GM21526 (cell line): Measurements from ENCODE around the gene SOBP.

ENCODE experiments used
- ATAC-seq: cut with Tn5 transposase; IDR thresholded peaks from one replicate; pipeline ENCODE4 v1.9.1; 2021; ENCODE audit warnings: moderate library complexity; ENCODE audit not compliant: unreplicated experiment, low FRiP score

SOBP gene

DNA sequence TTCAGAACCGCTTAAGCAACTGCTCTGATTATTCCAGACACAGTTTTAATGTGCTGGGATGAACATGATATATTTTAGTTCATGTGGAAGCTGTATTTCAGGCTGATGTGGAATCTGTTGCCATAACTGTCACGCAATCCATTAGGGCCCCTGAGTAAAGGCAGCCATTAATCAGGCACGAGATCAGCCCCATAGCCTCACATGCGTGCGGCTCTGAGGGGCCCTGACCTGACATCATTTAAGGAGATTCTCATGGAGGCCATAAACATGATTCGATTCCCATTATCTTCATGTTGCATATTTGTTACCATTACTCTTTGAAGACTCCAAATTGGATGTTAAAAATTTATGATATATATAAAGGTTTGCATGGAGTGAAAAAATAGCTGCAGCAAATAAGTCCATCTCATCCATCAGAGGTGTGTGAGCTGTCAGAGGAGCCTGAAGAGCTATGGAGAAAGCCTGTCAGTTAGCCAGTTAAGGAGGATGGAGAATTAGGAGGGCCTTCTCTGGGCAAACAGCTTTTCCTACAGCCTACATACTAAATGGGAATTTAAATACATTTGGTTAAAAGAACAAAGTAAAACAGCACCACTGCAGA lies 89.6 kb downstream of the SOBP start:
- ATAC-seq, result no peak

GRCh38 chr6:107582086-107582485 lies 92.2 kb downstream of the SOBP start:
- ATAC-seq, result no peak

- ATAC-seq, result no peak
Measured at GRCh38 chr6:107584726-107585125, 94.8 kb downstream of the SOBP start.

GRCh38 chr6:107585815-107586435 lies 96.0 kb downstream of the SOBP start:
- no peak for ATAC-seq

DNA sequence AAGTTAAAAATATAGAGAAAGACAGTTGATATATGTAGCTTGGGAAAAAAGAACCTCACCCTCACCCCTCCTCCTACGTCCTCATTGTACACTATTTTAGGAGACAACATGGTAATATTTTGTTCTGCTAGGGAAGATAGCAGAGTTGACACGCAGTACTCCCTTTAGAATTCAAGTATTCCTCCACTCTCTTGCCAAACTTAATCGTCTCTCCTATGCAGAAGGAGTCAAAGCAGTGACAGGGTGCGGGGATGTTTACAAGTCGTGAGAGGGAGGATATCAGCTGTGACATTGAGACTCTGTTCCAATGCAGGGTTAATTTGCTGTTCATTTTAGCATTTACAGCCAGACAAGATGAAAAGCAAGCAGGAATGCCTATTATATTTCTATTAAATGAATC lies 97.5 kb downstream of the SOBP start:
- ATAC-seq, result no peak

DNA sequence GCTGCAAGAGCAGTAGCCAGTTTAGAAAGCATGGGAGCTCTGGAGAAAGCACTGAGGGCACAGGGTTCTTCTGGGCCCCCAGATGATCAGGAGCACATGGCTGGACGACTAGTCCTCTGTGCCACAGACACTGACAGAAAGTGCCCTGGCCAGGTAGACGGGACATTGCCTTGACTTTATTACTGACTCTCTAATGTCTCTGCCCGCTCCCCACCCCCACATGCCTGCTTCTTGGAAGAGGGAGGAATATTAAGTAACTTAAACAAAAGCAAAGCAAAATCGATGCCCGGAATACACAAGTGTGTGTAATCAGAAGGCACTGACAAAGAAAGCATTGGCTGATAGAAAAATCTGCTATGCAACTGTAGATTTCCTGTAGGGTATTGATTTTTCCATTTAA lies 99.3 kb downstream of the SOBP start:
- no peak for ATAC-seq

- ATAC-seq, result no peak
Measured at GRCh38 chr6:107589934-107590333, 100.0 kb downstream of the SOBP start.

- ATAC-seq, result no peak
Measured at GRCh38 chr6:107590378-107590777, 100.5 kb downstream of the SOBP start.

DNA sequence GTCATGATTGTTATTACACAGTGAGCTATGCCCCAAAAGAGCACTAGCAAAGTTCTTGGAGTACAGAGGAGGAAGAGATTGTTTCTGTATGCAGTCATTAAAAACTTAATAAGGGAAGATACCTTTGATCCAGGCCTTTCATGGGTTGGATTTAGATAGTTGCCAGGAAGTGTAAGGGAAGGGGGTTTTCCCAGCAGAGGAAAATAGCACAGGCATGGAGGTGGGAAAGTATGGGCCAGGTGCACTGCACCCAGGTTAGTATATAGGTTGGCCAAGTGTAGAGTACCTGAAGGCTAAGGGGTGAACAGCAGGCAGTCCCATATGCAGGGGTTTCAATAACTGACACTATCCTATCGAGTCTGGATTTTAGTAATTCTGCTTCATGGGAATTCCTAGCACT lies 101.4 kb downstream of the SOBP start:
- ATAC-seq, result no peak

DNA sequence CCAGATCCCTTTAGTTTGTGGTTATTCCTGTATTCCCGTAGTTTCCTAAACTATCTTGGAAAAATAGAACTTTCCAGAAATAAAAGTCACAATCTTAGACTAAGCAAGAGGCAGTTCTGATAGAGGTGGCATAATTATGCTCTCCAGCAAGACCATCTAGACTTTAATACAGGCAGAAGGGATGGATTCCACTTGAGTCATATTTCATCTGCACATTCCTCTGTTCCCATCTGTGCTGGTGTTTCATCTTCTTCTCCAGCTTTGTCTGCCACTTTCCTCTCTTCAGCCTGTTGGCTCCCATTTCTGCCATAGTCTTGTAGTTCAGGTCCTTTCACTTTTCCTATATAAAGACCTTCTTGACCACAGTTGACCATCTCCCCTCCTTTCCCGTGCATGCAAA lies 102.9 kb downstream of the SOBP start:
- ATAC-seq, result no peak

- no peak for ATAC-seq
Measured at GRCh38 chr6:107594736-107595135, 104.8 kb downstream of the SOBP start.

DNA sequence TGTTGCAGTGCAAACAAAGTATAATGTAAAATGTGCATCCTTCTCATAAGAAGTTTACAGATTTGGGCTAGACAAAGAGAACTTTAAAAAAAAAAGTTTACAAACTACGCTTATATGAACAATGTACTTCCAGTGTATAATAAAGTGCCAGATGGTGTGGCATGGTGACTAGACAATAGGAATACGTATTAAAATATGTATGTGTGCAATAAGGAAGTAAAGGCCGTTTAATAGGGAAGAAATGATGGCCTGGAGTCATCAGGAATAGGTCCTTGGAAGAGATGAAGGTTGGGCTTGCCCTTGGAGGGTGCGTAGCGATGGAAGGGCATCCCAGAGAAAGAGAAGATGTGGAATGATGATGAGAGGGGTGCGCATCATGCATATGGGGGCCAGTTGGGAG lies 108.2 kb downstream of the SOBP start:
- ATAC-seq, result no peak

- ATAC-seq, result no peak
Measured at GRCh38 chr6:107599043-107599442, 109.1 kb downstream of the SOBP start.

GRCh38 chr6:107600121-107600520 lies 110.2 kb downstream of the SOBP start:
- no peak for ATAC-seq

DNA sequence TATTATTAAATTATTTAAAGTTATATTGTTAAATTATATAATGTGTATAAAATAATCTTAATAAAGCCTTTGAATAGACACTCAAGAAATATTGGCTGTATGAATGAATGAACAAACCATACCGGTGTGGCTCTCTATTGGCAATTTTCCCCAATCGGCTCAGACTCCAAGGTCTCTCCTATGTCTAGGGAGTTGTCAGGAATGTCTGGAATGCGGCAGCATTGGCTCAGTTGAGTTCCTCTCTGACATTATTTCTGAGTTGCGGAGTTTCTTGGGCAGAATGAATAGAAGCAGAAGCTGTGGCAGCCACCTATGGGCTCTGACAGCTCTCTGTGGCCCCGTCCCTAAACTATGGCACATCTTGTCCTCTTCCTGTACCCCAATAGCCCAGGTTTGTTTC lies 111.0 kb downstream of the SOBP start:
- ATAC-seq, result no peak

DNA sequence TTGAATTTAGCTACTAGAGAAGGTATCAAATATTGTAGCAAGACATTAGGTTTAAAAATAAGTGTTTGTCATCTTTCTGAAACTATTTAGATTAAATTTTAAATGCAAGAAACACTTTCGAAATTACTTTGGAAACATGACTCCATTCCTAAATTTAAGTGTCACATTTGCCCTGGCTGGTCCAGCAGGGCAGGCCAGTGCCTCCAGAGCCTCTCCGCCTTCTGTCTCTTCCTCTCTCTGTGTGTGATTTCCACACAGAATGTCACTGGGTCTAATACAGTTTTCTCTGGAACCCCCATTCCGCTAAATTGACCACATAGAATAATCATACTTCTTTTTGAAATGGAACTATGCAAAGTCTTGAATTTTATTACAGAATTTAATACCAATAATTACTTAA lies 111.5 kb downstream of the SOBP start:
- ATAC-seq, result no peak

- no peak for ATAC-seq
Measured at GRCh38 chr6:107602321-107603005, 112.5 kb downstream of the SOBP start.

DNA sequence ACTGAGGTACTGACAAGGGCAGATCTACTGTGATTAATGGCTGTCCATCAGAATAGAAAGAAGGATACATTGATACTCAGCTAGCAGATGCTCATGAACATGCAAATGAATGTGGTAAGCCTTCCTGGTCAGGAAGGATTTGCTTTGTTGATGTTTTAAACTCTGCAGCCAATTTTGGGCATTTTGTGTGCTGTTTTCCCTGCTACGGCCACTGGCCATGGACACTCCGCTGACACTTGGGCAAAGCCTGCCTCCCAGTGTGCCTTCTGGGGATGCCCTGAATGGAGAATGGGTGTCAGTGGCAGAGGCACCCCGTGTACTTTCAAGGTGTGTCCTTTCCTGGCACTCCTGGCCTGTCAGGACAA lies 113.1 kb downstream of the SOBP start:
- no peak for ATAC-seq

GRCh38 chr6:107604549-107604948 lies 114.6 kb downstream of the SOBP start:
- ATAC-seq, result no peak

- no peak for ATAC-seq
Measured at GRCh38 chr6:107606407-107606806, 116.5 kb downstream of the SOBP start.

GRCh38 chr6:107607116-107607515 lies 117.2 kb downstream of the SOBP start:
- ATAC-seq, result no peak

DNA sequence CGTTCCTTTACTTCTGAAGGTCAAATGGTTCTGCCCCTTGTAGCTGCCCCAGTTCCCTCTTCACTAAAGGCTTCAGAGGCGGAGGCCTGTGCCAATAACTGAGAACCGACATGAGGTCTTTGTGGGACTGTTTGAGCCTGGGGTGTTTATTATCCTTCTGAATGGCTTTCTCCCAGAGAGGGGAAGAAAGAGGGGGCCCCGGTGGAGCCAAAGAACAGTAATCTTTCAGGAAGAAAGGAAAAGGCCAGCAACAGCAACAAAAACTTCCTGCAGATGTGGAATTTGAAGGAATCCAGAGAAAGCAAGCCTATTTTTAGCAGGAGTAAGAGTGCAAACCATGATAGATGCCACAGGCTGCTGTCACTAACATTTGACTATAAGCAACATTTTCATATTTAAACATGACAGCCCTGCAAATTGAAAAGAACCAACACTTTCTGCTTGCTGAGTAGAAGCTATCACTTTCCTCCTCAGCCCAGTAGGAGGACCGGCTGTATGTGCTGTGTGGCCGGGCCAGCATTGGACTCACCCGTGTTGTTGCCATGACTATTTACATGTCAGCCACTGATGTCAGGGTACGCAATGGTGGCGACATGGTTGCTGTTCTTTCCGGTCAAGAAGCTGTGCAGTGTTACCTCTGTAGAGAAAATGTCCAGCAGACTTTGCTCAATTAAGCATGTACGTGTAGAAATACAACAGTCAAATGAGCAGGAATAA lies 121.3 kb downstream of the SOBP start:
- ATAC-seq, result no peak
